Hepatic stellate cell (primary cell): ENCODE data around the gene GRAP.
"Not testable (repeated sequence)": the region's sequence is repeated elsewhere in the genome, so short reads cannot be mapped to it uniquely, and the experiment has no call there.

Source experiments
- DNase-seq: peaks from one replicate; pipeline ENCODE4 v3.0.0; 2011; ENCODE audit warnings: low spot score

The GRAP gene

GRCh38 chr17:19046782-19047375 lies at the start of gene GRAP:
GRAP (minus strand) TSS chr17:19046957; CDS start chr17:19046926, 31 bp downstream.
- not testable (repeated sequence) for DNase-seq

- not testable (repeated sequence) for DNase-seq
Observed at GRCh38 chr17:19093684-19094438, 47.1 kb upstream of the GRAP start.

DNA sequence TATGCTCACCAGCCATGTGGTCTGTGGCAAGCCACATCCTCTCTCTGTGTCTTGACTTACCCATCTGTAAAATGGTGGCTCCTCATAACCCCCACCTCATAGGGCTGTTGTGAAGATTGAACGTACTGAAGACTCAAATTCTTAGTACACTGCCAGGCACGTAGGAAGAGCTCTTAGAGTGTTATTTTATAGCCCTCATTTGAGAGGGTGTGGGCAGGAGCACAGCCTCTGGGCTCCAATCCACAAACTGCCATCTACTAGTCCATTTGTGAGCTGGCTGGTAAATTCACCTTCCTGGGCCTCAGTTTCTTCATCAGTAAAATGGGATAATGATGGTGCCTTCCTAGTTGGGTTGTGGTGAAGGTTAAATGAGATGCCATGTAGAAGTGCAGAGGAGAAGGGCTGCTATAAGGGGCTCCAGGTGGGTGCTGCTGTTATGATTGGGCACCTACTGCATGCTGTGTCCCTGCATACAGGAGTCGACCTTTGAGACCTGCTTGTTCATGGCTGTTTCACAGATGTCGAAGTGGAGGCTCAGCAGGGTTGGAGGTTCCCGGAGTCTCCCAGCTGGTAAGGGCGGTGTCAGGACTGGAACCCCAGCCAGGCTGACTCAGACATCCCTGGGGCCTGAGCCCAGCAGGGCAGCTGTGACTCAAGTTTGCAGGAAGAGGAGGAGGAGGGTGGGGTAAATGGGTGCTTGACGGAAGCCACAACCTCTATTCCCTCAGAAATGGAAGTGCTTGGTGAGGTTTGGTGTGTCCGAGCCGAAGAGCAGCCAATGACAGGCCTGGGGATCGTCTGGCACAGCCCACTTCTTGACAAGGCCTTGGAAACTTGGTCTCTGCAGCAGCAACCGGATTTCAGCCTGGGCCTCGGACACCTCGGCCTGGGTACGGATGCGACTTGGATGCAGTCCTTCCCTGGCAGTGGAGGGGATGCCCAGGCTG lies 46.3 kb upstream of the GRAP start:
- DNase-seq: not testable (repeated sequence)

DNA sequence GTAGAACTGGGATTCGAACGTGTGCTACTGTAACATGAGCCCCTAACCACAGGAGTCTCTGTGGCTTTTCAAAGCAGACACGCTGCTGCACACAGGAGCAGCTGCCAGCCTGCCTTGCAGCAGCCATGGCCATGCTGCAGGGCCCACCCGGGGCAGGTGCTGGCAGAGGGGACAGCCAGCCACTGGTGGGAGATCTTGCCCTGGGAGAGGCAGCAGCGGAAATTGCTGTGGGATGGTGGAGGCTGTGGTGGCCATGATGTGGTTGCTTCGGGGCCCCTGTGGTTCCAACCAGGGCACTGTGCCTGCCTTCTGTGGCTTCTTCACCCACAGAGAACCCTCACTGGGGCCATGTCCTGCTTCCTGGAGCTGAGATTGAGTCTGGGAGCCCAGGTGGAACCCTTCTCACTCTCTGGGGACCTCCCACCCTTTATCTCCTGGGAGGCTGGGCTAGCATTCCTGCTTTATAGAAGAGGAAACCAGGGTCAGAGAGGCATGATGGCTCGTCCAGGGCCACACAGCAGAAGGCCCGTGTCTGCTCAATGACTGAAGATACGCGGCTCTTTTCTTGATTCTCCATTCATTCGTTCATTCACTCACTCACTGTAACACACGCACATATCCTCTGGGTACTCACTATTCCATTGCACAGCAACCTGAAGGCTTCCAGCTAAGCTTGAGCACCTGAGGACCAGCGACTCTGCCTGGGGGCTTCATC lies 43.5 kb upstream of the GRAP start:
- DNase-seq: not testable (repeated sequence)

DNA sequence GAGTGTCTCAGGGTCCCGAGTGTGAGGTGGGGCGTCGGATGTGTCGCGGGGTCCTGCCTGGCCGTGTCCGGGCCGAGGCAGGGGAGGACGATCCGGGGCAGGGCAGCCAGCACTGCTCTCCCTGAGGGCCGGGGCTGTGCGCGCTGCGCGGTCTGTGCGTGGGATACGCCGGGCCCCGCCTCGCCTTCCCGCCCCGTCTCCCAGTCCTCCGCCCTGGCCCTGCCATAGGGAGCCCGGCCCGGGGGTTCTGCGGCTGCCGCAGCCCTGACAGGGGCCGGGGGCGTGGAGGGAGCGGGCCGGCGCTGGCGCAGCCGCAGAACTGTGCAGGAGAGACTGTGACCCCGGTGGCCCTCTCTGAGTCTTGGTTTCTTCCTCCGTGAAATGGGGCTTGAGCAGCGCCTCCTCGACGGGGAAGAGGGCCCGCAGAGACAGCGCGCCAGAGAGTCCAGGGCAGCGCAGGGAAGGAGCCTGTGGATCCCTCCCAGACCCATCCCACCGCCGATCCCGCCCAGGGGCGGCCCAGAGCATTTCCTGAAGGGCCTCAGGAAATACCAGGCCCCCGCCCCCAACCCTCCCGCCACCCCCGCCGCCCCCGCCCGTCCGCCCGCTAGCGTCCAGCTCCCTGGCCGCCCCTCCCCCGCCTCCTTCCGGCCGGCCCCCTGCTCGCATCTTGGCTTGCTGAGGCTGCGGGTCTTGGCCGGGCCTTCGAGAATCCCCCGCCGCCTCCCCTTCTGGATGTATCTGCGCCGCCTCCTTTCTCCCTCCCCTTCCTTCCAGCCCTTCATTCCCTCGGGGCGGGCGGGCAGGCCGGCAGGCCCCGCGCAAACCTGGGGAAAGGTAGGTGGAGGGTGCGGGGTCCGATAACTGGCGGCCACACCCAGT lies 42.3 kb upstream of the GRAP start:
- DNase-seq: not testable (repeated sequence)

- DNase-seq: not testable (repeated sequence)
Observed at GRCh38 chr17:19077386-19077785, 30.6 kb upstream of the GRAP start.

DNA sequence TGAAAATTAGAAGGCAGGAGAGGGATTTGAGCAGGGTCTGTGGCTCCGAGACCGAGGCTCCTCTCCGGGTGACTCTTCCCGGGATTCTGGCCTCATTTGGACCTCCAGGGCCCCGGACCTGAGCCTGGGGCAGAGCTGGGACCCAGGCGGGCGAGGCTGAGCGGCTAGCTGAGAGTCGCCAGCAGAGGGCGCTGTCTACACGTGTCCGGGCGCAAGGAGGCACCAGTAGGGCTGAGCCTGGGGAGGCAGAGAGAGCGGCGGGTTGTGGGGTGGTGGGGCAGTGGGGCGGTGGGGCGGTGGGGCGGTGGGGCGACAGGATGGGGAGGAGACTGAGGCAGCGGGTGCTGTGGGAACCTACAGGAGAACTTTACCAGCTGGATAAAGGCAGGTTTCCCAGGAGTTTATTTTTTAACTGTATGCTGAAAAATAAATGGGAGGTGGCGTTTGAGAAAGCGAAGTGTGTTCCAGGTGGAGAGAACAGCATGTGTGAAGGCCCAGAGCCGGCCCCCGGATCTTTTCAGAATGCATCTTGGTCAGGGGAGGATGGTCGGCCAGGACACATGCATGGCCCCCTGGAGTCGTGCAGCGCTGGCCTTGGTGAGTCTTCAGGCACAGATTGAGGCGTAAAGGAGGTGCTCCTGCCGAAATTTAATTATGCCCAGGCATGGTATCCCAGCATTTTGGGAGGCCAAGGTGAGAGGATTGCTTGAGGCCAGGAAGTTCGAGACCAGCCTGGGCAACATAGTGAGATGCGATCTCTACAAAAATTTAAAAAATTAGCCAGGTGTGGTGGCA lies 29.8 kb upstream of the GRAP start:
- DNase-seq: not testable (repeated sequence)

- not testable (repeated sequence) for DNase-seq
Observed at GRCh38 chr17:19070318-19071168, 23.8 kb upstream of the GRAP start.

DNA sequence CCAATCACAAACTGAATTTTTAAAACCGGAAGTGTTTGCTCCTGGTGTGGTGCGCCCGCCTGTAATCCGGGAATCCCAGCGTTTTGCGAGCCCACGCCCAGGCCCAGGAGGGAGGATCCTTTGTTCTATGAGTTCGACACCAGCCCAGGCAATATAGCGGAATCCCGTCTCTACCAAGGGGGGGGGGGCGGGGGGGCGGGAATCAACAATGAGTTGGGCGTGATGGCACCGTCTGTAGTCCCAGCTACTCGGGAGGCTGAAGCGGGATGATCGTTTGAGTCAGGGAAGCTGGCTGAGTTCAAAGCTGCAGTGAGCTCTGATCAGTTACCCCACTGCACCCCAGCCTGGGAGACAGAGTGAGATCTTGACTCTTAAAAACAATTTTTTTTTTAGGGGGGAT lies 17.6 kb upstream of the GRAP start:
- not testable (repeated sequence) for DNase-seq

DNA sequence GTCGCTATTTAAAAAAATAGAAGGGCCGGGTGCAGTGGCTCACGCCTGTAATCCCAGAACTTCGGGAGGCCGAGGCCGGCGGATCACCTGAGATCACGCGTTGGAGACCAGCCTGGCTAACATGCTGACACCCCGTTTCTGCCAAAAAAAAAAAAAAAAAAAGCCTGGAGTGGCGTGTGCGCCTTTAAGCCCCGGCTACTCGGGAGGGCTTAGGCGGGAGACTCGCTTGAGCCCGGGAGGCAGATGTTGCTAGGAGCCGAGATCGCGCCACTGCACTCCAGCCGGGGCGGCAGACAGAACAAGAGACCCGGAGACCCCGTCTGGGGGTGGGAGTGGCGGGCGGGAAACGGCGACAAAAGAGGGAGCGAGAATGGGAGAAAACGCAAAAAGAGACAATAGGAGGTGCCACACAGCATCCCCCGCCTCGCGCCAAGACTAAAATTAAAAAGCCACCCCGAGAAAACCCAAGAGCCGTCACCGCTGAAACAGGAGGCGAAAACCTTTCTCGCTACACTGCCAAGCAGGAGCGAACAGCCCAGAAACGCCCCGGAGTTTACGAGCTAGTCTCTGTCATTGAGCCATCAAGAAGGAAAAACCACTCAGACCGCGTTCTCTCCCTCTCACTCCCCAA lies 16.7 kb upstream of the GRAP start:
- not testable (repeated sequence) for DNase-seq

DNA sequence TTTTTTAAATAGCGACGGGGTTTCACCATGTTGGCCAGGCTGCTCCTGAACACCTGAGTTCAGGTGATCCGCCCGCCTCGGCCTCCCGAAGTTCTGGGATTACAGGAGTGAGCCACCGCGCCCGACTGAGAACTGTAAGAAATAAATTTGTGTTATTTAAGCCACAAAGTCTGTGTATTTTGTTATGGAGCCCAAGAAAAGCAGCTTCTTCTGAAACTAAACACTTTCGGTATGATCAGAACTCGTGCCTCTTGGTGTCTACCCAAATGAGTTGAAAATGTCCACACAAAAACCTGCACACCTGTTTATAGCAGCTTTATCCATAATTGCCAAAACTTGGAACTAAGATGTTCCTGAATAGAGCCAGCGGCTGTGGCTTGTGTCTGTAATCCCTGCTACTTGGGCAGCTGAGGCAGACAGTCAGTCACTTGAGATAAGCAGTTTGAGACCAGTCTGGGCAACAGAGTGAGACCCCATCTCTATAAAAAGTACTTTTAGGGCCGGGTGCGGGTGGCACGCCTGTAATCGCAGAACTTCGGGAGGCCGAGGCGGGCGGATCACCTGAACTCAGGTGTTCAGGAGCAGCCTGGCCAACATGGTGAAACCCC lies 16.1 kb upstream of the GRAP start:
- DNase-seq: not testable (repeated sequence)

- DNase-seq: not testable (repeated sequence)
Observed at GRCh38 chr17:19062009-19062717, 15.4 kb upstream of the GRAP start.

DNA sequence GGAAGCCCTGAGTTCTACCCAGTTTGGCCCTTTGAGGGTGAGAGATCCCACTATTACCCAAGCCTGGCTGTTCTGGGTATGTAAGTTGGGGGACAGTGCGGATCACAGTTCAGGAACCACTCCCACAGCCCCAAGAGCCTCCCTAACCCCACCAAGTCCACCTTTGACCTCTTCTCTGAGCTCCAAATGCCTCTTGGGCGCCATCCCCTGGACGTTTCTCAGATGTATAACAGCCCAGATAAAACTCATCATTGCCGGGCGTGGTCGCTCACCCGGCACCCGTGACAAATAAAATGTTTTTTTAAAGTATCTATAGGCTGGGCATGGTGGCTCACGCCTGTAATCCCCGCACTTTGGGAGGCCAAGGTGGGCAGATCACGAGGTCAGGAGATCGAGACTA lies 8.7 kb upstream of the GRAP start:
- not testable (repeated sequence) for DNase-seq

DNA sequence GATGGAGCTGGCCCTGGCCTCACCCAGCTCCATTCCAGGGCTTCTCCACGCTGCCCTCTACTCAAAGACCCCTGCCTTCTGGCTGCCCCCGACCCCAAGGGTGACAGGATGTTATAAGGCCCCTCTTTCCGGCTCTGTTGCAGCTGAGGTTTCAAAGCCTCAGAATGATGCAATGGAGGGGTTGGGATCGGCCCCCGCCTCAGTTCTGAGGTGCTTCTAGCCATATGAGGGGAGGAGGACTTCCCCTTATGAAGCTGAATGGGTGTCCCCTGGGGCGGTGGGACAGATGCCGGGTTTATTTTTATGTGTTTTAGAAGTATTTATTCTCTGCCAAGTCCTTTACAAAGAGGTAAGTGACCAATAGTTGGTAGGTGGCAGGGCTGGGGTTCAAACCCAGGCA lies 2.1 kb upstream of the GRAP start:
- DNase-seq: not testable (repeated sequence)

DNA sequence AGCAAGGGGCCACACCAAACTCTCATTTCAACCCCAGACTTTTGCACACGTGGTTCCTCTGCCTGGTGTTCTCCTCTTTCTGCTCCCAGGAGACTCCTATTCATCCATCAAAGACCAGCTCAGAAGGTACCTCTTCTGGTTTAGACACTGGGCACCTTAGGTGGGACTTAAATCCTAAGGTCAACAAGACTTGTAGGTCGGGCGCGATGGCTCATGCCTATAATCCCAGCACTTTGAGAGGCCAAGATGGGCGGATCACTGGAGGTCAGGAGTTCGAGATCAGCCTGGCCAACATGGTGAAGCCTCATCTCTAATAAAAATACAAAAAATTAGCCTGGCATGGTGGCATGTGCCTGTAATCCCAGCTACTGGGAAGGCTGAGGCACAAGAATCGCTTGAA lies 753 bp upstream of the GRAP start:
- not testable (repeated sequence) for DNase-seq

DNA sequence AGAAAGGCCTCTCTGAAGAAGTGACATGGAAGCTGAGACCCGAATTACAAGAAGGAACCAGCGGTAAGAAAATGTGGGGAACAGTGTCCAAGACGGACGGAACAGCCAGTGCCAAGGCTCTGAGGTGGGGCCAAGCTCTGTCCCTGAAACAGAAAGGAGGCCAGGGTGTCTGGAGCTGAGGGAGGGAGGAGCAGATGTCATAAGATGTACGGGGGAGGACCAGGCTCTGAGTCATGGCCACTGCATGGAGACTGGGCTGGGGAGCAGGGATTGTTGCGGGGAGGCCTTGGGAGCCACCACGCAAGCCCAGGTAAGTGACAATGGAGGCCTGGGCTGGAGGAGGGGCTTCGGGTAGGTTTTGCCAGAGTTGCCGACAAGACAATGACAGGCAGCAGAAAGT lies 2.1 kb downstream of the GRAP start:
- DNase-seq: not testable (repeated sequence)

DNA sequence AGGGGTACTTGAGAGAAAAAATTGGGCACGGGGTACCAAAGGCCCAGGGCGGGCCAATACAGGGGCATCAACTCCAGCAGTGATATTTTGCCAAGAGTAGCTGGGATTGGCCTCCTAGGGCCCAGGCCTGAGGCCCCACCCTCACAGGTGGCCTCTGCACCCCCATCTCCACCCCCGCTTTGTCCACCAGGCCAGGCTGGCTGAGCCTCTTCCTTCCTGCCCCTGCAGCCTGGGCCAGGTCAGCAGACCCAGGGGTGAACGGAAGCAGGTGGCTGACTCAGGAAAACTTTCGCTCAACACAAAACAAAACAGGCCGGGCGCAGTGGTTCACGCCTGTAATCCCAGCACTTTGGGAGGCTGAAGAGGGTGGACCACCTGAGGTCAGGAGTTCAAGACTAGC lies 3.7 kb downstream of the GRAP start:
- not testable (repeated sequence) for DNase-seq
